ENCODE data around the gene BAHCC1. TPM values are rescaled to one million over a fixed set of nuclear protein-coding genes. Genes with fewer than 3 reads are reported as not detected.

BAHCC1 gene
- total RNA-seq, 3 donors from 2014 or later: 7.4 to 17.0 (median 11.7) TPM

DNA sequence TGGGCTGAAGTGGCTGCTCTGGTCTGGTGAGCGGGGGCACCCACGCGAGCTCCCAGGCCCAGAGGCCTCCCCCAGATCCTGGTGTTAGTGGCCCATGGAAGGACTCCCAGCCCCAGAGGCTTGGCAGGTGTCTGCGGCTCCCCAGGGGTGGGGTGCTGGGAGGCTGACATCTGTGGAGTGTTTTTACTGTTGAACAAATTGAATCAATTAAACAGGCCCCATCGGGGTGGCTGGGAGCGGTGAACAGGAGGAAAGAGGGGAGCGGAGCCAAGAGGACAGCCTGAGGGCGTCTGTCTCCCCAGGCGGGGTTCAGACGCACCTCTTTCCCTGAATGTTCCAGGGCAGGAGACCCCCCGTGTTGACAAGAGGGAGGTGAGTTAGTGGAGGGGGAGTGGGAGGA lies 87.4 kb downstream of the BAHCC1 start:
- H3K4me3 ChIP-seq: no peak overlapping the region
- intact Hi-C loops (cut with DNase I; ENCODE audit: low total_unique reads): loop anchor here (2.0 to 10.0 kb wide), 2 partner anchors 90 to 228 kb away; no protein-coding TSS in a partner anchor
- H3K4me1 ChIP-seq: peaks cover 0 to 4% of the 10 kb centered on the region in 2 donors
- no peaks in the 10 kb centered on the region for H3K9me3 ChIP-seq
- H3K27me3 ChIP-seq: no peaks in the 10 kb centered on the region
- H3K27ac ChIP-seq: peak overlapping the region in 1 of 2 donors; percentile 13
- H3K36me3 ChIP-seq: no peaks in the 10 kb centered on the region
- TF ChIP-seq, protein P1, sequence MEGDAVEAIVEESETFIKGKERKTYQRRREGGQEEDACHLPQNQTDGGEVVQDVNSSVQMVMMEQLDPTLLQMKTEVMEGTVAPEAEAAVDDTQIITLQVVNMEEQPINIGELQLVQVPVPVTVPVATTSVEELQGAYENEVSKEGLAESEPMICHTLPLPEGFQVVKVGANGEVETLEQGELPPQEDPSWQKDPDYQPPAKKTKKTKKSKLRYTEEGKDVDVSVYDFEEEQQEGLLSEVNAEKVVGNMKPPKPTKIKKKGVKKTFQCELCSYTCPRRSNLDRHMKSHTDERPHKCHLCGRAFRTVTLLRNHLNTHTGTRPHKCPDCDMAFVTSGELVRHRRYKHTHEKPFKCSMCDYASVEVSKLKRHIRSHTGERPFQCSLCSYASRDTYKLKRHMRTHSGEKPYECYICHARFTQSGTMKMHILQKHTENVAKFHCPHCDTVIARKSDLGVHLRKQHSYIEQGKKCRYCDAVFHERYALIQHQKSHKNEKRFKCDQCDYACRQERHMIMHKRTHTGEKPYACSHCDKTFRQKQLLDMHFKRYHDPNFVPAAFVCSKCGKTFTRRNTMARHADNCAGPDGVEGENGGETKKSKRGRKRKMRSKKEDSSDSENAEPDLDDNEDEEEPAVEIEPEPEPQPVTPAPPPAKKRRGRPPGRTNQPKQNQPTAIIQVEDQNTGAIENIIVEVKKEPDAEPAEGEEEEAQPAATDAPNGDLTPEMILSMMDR (IDR thresholded peaks at IDR 0.05): no peak
- TF ChIP-seq POLR2A (IDR thresholded peaks at IDR 0.05) (no peak), POLR2AphosphoS5 (IDR thresholded peaks at IDR 0.05) (no peak)
- DNase-seq (ENCODE audit: low spot score in 2 of 2): no peak

DNA sequence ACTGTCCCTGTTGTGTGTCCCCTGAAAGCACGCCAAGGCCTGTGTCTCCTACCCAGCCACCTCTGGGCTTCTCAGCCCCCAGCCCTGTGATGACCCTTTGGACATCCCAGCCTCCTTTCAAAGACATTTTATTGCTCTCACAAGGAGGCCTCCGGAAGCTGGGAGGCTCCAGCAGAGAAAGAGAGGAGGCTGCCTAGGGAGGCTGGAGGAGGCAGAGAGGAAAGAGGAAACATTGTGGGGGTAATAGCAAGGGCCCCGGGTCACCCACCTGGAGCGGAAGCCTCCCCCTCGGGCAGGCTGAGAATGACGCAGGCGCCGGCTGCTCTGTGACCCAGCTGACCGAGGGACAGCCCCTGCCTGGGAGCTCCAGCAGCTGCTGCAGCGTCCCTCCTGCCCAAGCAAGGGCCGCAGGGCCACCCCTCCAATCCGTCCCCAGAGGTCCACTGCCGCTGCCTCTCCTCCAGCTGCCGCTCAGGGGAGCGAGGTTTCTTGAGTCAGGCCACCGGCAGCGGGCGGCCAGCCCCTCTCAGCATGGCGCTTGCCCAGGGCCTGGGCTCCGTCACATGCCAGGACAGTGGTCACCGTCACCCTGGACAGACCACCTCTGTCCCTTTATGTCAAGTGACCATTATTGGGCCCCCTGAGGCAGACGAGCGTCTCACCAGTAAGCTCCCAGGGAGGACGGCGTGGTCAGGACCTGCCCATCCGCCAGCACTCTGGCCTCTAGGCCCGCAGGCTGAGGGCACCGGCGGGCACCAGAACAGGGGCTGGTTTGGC lies 88.0 kb downstream of the BAHCC1 start:
- peak overlapping the region; percentile 34 to 68 (median 46) for H3K4me3 ChIP-seq
- no peak for TF ChIP-seq POLR2AphosphoS5 (IDR thresholded peaks at IDR 0.05)
- TF ChIP-seq, protein P1 (IDR thresholded peaks at IDR 0.05): no peak
- no peak for TF ChIP-seq POLR2A (IDR thresholded peaks at IDR 0.05)
- H3K36me3 ChIP-seq: no peaks in the 10 kb centered on the region
- no peak for DNase-seq (ENCODE audit: low spot score in 2 of 2)
- peaks cover 0 to 4% of the 10 kb centered on the region in 2 donors for H3K4me1 ChIP-seq
- H3K27me3 ChIP-seq: no peaks in the 10 kb centered on the region
- peak overlapping the region in 1 of 2 donors; percentile 13 for H3K27ac ChIP-seq
- intact Hi-C loops (cut with DNase I; ENCODE audit: low total_unique reads): loop anchor here (2.0 to 10.0 kb wide), 2 partner anchors 90 to 228 kb away; no protein-coding TSS in a partner anchor
- no peaks in the 10 kb centered on the region for H3K9me3 ChIP-seq

DNA sequence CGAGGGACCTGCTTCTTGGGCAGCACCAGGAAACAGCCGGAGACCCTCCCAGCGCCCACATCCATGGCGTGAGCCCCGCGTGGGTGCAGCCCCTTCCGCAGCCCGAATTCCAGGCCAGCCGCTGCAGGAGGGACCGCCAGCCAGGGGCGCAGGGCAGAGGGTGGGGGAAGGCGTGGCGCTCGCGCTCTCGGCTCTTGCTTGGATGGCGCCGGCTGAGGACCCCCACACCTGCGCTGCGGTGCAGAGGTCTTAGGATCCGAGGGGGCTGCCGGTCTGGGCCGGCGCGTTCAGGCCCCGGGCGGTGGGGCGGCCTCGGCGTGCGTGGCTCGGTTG lies 88.6 kb downstream of the BAHCC1 start:
- no peaks in the 10 kb centered on the region for H3K9me3 ChIP-seq
- intact Hi-C loops (cut with DNase I; ENCODE audit: low total_unique reads): loop anchor here (2.0 to 10.0 kb wide), 2 partner anchors 91 to 229 kb away; no protein-coding TSS in a partner anchor
- no peaks in the 10 kb centered on the region for H3K27me3 ChIP-seq
- no peaks in the 10 kb centered on the region for H3K36me3 ChIP-seq
- H3K4me1 ChIP-seq: peaks cover 0 to 4% of the 10 kb centered on the region in 2 donors
- no peak overlapping the region for H3K27ac ChIP-seq
- TF ChIP-seq POLR2A (IDR thresholded peaks at IDR 0.05) (no peak), POLR2AphosphoS5 (IDR thresholded peaks at IDR 0.05) (no peak)
- TF ChIP-seq, protein P1 (IDR thresholded peaks at IDR 0.05): no peak
- peak overlapping the region; percentile 34 to 68 (median 46) for H3K4me3 ChIP-seq
- DNase-seq (ENCODE audit: low spot score in 2 of 2): no peak

DNA sequence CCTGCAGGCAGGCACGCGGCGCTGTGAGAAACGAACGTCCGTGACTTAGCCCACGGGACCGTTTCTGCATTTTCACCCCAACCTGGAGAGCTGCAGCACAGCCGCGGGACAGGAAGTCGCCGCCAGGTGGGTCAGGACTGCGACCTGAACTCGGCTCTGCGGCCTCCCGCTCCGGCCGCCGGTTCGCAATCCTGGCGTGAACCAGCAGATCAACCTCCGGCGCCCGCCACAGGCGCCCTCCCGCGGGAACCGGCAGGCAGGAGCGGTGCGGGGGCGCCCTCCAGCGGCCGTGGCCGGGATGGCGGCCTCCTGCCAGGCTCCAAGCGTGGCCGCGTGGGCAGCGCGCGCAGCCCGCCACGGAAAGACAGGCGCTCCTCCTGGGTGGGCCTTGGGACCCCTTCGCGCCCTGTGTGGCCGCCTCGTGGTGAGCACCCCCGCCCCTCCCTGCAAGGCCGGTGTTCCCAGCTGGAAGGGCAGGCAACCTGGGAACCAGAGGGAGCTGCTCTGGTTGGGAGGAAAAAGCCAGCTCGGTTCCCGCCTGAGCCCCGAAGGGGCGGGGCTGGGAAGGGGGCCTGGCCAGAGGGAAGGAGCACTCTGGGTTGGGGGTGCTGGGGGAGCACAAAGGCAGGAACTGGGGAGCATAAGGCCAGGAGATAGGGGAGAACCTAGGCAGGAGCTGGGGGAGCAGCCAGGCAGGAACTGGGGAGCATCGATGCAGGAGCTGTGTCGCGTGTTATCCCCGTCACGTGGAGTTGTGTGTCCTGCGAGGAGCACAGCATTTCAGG lies 89.1 kb downstream of the BAHCC1 start:
- Histone ChIP-seq H3K4me1 (peaks cover 0 to 4% of the 10 kb centered on the region in 2 donors), H3K27me3 (no peaks in the 10 kb centered on the region), H3K36me3 (no peaks in the 10 kb centered on the region), H3K4me3 (peak overlapping the region; percentile 34 to 68 (median 46)), H3K9me3 (no peaks in the 10 kb centered on the region), H3K27ac (no peak overlapping the region)
- peak; percentile 78 to 90 for DNase-seq (ENCODE audit: low spot score in 2 of 2)
- TF ChIP-seq POLR2AphosphoS5 (IDR thresholded peaks at IDR 0.05) (peak in 2 of 3 donors; percentile 57 to 67), POLR2A (IDR thresholded peaks at IDR 0.05) (no peak)
- TF ChIP-seq, protein P1 (IDR thresholded peaks at IDR 0.05): peak; percentile 80 to 99 (median 82)
- intact Hi-C loops (cut with DNase I; ENCODE audit: low total_unique reads): loop anchor here (10.0 kb wide), 1 partner anchor 230 kb away; no protein-coding TSS in a partner anchor
